ENCODE measurements around the gene INPP4A. TPM values are rescaled to one million over a fixed set of nuclear protein-coding genes. Genes with fewer than 3 reads are reported as not detected.

INPP4A gene
- total RNA-seq, 4 donors from 2014 or later: 13.6 to 25.2 (median 17.2) TPM

DNA sequence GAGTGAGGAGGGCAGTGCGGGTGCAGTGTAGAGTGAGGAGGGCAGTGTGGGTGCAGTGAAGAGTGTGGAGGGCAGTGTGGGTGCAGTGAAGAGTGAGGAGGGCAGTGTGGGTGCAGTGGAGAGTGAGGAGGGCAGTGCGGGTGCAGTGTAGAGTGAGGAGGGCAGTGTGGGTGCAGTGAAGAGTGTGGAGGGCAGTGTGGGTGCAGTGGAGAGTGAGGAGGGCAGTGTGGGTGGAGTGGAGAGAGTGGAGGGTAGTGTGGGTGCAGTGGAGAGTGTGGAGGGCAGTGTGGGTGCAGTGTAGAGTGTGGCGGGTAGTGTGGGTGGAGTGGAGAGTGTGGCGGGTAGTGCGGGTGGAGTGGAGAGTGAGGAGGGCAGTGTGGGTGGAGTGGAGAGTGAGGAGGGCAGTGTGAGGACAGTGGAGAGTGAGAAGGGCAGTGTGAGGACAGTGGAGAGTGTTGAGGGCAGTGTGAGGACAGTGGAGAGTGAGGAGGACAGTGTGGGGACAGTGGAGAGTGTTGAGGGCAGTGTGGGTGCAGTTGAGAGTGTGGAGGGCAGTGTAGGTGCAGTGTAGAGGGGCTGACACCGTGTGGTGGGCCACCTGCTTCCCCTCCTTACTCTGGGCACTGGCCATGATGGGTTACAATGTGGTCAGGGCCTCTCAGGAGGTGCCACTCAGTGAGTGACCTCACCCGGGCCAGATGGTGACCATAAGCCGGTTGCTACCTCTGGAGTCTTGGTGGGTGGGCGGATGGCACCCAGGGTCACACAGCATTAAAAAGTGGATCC lies 28.5 kb downstream of the INPP4A start:
- TF ChIP-seq POLR2AphosphoS5 (IDR thresholded peaks at IDR 0.05) (no peak), POLR2A (IDR thresholded peaks at IDR 0.05) (no peak), EP300 (IDR thresholded peaks at IDR 0.05) (no peak)
- TF ChIP-seq, protein P1, sequence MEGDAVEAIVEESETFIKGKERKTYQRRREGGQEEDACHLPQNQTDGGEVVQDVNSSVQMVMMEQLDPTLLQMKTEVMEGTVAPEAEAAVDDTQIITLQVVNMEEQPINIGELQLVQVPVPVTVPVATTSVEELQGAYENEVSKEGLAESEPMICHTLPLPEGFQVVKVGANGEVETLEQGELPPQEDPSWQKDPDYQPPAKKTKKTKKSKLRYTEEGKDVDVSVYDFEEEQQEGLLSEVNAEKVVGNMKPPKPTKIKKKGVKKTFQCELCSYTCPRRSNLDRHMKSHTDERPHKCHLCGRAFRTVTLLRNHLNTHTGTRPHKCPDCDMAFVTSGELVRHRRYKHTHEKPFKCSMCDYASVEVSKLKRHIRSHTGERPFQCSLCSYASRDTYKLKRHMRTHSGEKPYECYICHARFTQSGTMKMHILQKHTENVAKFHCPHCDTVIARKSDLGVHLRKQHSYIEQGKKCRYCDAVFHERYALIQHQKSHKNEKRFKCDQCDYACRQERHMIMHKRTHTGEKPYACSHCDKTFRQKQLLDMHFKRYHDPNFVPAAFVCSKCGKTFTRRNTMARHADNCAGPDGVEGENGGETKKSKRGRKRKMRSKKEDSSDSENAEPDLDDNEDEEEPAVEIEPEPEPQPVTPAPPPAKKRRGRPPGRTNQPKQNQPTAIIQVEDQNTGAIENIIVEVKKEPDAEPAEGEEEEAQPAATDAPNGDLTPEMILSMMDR (IDR thresholded peaks at IDR 0.05): no peak
- DNase-seq (ENCODE audit: low spot score in 2 of 2): no peak
- Histone ChIP-seq H3K9me3 (no peaks in the 10 kb centered on the region), H3K27ac (no peak overlapping the region), H3K4me3 (no peak overlapping the region), H3K36me3 (no peaks in the 10 kb centered on the region), H3K4me1 (peaks cover 8% of the 10 kb centered on the region), H3K27me3 (no peaks in the 10 kb centered on the region)
- 85% methylated on average over 9 of the region's 9 CpGs for WGBS

DNA sequence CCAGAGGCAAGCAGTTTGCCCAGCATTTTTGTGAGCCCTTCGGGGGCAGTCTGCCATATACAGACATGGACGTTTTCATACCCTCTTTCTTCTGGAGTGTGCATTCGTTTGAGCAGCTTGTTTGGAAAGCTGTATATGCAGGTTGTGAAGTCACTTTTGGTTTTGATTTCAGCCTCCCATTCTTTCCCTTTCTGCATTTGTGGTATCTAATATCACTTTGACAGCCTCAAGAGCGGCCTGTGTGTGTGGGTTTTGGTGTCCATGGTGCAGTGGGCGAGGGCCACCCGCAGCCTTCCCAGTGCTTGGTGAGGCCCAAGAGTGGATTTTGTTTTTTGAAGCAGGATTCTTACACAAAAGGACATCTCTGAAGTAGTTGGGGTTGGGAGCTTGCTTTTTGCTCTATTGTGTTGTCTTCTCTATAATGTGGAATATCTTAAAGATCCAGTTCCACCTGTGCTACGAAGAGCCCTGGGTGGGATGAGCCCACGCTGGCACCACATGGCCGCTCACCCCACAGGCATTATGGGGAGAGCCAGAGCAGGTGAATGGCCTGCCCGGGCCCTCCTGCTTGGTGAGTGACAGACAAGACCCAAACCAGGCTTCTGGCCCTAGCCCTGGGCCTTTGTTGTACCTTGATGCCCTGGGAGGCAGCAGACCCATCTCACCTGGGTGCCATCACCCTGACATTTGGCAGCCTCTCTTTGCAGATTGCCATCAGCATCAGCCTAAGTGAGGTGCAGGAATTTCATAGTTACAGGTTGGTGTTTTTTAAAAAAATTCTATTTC lies 29.5 kb downstream of the INPP4A start:
- Histone ChIP-seq H3K4me3 (no peak overlapping the region), H3K27ac (no peak overlapping the region), H3K9me3 (no peaks in the 10 kb centered on the region), H3K36me3 (no peaks in the 10 kb centered on the region), H3K4me1 (peaks cover 12% of the 10 kb centered on the region), H3K27me3 (no peaks in the 10 kb centered on the region)
- DNase-seq (ENCODE audit: low spot score in 2 of 2): no peak
- TF ChIP-seq POLR2AphosphoS5 (IDR thresholded peaks at IDR 0.05) (no peak), POLR2A (IDR thresholded peaks at IDR 0.05) (no peak), EP300 (IDR thresholded peaks at IDR 0.05) (no peak)
- TF ChIP-seq, protein P1 (IDR thresholded peaks at IDR 0.05): no peak
- 75% methylated on average over 10 of the region's 10 CpGs for WGBS

DNA sequence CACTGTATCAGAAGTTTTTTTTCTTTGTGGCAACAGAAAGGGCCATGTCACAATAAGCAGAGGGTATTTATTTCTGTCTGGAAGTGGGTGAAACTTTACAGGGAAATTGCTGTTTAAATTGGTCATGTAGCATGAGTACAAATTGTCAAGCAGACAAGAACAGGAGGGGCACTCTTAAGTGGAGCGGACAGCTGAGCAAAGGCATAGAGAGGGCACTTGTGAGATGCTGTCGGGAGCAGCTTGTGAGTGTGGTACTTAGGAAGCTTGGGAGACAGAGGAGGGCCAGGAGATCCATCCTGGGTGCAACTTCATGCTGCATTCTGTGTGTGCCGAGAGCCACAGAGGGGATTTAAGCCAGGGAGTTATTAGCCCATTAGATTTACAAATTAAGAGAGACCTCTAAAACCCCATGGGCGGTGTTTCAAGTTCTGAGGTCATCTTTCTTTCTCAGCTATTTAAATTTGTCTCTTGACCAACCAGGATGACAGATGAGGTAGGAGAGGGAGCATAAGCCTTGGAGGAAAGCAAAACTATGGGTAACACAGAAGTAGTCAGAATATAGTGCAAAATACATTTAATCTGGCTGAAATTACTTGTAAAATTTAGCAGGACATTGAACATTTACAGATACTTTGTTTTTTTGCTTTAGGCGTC lies 30.4 kb downstream of the INPP4A start:
- whole genome bisulfite sequencing: 94% methylated on average over 5 of the region's 5 CpGs
- no peak overlapping the region for H3K4me3 ChIP-seq
- H3K27me3 ChIP-seq: no peaks in the 10 kb centered on the region
- H3K36me3 ChIP-seq: no peaks in the 10 kb centered on the region
- H3K27ac ChIP-seq: no peak overlapping the region
- H3K9me3 ChIP-seq: no peaks in the 10 kb centered on the region
- H3K4me1 ChIP-seq: peaks cover 21% of the 10 kb centered on the region
- no peak for DNase-seq (ENCODE audit: low spot score in 2 of 2)
- TF ChIP-seq, protein P1 (IDR thresholded peaks at IDR 0.05): no peak
- no peak for TF ChIP-seq POLR2AphosphoS5 (IDR thresholded peaks at IDR 0.05)

DNA sequence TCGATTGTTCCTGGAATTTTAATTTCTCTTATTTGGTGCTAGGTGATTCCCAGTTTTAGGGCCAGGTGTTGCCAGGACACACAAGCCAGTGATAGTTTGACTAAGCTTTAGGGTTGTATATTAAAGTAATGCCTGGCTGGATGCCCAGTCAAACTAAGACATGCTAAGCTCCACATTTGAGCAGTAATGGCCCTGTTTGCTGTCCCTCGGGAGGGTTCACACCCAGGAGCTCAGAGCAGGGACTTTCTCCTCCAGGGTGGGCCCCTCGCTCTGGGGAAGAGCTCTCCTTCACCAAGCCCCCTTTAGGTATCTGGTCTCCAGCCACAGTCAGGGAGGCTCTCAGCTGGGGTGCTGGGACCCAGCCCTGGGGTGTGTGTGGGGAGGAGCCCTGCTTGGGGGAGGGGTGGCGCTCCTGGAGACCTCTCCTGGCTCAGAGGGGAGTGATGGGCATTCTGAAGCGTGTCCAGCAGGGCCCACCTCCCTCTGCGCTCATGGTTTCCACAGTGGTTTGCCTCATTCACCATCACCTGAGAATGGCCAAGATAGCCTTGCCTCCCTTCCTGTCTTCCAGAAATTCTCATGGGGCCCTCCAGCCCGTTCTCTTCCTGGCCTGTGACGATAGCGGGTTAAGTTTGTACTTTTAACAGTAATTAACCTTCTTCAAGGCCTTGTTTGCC lies 31.7 kb downstream of the INPP4A start:
- TF ChIP-seq, protein P1 (IDR thresholded peaks at IDR 0.05): no peak
- no peak for TF ChIP-seq POLR2AphosphoS5 (IDR thresholded peaks at IDR 0.05)
- TF ChIP-seq POLR2A (IDR thresholded peaks at IDR 0.05): no peak
- TF ChIP-seq EP300 (IDR thresholded peaks at IDR 0.05): no peak
- whole genome bisulfite sequencing: 81% methylated on average over 8 of the region's 9 CpGs
- Histone ChIP-seq H3K27ac (no peak overlapping the region), H3K4me1 (peaks cover 29% of the 10 kb centered on the region), H3K9me3 (no peaks in the 10 kb centered on the region), H3K36me3 (no peaks in the 10 kb centered on the region), H3K27me3 (no peaks in the 10 kb centered on the region), H3K4me3 (no peak overlapping the region)
- peak in 1 of 2 donors; percentile 54 for DNase-seq (ENCODE audit: low spot score in 2 of 2)
